Stimulated activated CD4-positive, alpha-beta T cell treated with anti-CD3 and anti-CD28 coated beads, Interleukin-15, amount 100 ng/mL, for 24 hours (primary cell): ENCODE data around the gene NRGN.

Experiments used
- DNase-seq: peaks from one replicate; pipeline ENCODE4 v3.0.0-alpha.2; 2020

Gene NRGN

DNA sequence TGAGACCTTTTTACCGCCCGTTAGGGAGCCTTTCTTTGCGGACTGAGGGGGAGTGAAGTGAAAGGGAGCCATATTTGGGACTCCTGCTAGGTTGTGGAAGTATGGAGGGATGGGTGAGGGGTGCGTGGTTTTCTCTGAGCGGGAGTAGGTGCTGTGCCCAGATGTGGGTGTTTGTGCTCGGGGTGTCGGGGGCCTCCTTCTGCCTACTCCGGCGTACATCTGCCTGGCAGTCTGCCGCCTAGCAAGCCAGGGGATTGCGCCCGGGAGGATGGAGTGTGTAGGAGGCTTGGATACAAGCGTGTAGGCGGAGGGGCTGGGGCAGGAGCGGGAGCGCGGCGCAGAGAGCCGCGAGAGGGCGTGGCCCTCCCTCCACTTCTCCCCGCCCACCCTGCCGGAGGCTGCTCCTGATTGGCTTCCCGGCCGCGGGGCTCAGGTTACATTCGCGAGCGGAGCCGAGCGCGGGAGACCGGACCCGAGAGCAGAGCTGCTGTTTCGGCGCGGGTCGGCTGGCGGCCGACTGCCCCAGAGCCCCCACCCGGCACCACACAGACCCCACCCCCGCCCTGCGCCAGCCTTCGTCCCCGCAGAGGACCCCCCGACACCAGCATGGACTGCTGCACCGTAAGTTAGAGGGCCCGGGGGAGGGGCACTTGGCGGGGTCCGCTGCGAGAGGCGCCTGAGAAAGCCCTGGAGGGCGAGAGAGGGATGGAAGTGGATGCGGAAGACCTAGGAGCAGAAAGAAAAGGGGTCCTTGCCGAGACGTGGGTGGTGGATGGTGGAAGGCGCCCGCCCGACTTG, at the start of gene NRGN:
Gene NRGN, plus strand, starts transcription at position 464 of the 798 bp plus-strand sequence. Its CDS starts 143 bp downstream, at position 607.
- peak; percentile 93 for DNase-seq

DNA sequence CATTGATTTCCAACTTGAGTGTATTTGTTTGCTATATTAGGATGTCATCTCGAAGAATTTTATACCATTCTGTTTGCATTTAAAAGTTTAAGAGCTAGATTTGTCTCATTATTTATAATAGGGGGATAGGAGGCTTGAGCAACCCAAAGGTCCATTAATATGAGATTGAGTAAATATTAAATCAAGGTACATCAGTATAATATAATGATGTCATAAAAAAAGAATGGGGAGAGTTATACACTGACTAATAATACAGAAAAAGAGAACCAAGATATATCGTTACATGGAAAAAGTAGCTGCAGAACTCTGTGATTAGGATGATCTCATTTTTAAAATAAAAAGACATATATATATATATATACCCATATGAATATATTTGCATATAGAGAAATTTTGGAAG, 46.6 kb upstream of the NRGN start:
- DNase-seq, result no peak

DNA sequence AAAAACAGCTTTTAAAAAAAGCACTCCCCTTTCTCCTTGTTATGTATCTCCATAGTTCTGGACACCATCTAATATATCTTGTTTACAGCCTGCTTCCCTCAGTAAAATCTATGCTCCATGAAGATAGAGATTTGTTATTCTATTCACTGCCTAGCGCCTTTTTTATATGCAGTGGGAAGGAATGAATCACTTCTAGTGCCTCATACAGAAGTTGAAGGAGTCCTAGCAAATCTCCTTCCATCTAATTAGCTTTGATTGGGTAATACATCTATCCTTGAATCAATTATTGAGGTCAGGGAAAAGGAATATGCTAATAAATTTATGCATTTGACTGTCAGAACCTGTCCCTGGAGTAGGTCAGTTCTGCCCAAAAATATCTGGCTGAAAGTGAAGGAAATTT, 40.2 kb upstream of the NRGN start:
- DNase-seq, result no peak

DNA sequence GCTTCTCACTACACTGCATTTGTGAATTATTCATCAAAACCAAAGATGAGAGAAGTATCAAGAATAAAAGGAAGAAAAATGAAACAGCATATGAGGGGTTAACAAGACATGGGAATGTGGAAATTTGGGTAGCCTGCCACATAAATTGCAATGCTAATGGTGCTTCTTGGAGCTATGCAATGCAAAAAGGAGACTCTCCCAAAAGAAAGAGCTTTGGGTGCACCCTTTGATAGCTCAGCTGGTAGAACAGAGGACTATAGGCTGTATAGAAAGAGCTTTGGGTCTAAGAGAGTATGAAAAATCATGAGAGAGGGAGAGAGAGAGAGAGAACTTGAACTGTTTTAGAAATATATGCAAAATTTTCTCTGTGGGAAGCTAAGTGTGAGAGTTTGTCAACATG, 39.7 kb upstream of the NRGN start:
- DNase-seq, result no peak

DNA sequence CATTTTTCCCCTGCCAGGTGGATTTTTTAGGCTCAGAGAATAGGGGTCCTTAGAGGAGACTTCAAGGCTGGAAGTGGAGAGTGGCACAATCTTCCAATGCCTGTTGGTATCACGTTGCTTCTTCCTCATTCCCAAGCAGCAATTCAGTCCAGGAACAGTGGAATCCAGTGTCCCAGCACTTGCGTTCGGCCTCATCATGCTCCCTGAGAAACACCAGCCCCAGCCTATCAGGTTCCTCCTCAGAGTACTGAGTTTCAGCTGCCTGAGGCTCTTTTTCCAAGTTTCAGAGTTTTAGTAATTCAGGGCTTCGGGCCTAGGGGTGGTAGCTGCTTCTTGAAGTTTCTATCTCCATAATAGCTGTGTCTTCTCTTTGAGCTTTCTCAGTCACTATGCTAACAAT, 31.9 kb upstream of the NRGN start:
- no peak for DNase-seq

DNA sequence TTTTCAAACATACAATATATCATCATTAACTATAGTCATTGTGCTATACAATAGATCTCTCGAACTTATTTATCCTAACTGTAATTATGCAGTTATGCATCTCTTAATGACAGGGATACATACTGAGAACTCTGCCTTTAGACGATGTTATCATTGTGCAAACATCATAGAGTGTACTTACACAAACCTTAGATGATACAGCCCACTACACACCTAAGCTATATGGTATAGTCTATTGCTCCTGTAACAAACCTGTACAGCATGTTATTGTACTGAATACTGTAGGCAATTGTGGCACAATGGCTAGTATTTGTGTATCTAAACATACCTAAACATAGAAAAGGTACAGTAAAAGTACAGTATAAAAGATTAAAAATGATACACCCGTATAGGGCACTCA, 27.4 kb upstream of the NRGN start:
- no peak for DNase-seq

DNA sequence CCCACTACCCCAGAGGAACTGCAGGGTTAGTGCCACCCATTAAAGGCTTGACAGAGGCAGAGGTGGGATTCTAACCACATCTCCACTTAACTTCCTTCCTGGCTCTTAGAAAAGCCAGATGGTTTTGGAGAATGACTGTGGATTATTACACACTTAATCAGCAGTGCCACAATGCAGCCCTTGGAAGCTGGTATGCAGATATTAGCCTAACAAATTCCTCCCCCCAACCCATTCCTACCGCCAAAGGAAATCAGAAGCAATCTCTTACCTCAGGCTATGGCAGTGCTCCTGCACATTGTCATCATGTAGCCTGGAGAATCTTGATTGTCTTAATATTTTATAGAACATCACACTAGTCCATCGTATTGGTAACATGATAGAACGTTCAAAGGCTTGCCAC, 23.2 kb upstream of the NRGN start:
- DNase-seq, result no peak

DNA sequence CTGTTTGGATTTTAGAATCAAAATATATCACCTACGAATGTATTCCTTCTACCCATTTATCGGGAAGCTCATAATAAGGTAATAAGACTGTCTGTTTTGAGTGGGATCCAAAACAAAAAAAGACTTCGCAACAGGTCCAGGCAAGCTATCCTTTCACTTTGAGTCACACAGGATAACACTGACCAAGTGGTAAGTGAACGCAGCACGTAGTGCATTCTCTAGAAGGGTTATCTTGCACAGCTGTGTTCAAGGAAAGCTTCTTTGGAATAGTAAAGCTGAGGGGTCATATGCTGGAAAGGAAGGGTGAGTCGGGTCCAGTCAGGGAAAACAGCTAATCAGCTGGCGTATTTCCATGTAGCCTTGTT, 22.3 kb upstream of the NRGN start:
- no peak for DNase-seq

DNA sequence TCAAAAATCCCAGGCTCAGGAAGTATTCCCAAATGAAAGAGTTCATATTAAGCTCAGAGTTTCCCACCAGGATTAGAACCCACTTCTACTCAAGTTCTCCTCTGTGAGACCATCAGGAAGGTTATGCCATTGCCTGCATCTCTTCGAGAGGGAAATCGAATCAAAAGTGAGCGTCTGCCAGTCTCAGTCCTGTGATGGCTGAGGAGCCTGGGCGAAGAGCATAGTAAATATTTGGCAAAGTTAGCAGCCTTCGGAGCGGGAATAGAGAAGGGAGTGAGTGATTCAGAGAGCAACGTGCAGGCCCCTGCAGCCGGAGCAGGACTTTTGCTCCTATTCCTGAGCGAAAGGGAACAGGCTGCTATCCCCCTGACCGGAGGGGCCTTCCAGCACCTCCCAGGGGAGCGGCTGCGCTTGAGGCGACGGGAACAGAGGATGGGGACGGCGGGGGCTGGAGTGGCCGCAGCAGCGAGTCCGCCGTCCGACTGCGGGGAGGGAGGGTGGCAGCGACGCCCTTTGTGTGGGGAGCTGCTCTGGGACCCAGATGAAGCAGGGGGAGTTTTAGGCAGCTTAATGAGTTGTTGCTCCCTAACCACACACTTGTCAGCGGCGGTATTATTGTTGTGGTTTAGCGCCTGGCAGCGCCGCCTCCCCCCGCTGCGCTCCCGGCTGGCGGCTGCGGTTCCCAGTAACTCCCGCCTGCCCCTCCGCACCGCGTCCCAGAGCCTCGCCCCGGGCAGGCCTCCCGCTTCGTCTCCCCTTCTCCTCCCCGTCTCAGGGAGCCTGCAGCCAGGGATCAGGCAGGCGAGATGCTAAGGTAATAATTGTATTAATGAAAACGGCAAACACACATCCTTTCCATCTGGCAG, 21.7 kb upstream of the NRGN start:
- DNase-seq, result peak; percentile 26

DNA sequence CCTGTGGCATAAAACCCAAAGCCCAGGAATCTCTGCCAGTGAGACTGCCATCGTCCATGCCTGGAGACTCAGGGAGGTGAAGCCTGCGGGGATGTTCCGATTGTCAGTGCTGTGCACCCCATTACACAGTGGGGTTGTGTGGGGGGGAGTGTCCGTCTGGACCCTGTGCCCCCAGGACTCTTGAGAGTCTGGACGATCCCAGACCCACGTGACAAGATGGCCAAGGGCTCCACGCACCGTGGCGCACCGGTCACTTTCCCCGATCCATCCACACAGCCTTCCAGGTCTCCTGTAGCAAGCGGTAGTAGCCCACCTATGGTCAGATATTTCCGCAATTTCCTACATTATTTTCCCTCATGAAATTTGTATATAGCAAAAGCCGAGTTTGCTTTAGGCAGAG, 20.9 kb upstream of the NRGN start:
- DNase-seq, result no peak

DNA sequence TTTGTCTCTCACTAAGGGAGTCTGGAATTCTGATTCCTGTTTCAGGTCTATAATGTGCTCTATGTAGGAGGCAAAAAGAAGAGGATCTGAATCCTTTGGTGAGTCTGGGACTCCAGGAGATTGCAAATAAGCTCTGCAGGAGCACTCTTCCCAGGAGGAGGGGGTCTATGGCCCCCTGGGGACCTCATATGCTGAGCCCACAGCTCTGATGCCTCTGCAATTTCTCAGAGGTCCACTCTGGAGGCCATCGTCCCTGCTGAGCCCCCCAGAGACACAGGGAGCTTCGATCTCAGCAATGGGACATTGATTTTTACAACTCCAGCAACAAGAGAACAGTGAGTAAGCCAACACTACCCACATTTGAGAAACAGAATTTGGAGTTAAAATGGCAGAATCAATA, 20.2 kb upstream of the NRGN start:
- DNase-seq, result no peak

DNA sequence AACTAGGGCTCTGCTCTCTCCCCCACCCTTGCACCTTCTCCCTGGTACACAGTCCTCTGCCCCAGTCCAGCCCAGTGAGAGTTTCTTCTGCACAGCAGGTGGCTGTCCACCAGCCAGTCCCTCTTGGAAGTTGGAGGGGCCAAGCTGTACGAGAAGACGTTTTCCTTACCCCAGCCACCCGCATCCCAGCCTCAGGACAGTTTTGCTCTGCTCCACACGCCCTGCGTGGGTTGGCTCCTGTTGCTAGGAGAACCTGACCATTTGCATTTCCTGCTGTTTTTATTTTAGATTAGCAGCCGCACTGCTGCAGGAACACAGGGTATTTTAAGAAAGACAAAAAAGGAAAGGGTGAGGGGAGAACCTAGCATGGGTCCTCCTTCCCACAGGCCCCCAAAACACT, 17.6 kb upstream of the NRGN start:
- no peak for DNase-seq

DNA sequence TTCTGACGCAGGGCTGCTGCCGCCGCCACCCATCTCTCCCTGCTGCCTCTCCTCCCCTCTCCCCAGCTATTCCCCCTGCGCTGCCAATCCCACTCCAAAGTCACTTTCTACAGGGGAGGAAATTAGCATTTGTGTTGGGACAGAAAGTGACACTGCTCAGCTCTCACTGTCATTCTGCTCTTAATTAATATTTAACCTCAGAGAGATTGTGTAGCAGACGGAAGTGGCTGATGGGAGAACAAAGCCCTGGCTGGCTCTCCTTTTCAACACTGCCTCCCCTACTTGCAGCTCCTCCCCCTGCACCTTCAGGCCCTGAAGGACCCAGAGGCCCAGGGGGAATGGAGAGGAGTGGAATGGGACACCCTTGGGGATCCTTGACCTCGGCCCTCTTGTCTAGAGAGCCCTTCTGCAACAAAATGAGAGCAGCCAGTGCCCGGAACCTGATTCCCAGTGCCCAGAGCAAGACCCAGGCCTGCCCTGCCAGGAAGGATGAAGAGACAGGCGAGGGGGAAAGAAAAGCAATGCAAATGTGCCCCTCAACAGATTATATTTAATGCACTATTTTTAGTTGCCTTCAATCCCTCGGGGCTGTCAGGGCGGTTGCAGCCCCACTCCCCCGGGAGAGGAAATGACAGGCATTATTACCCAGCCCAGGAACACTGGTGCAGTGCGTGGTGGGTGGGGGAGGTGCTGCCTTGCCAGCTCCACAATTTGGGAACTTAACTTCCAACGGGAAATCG, 14.6 kb upstream of the NRGN start:
- no peak for DNase-seq

DNA sequence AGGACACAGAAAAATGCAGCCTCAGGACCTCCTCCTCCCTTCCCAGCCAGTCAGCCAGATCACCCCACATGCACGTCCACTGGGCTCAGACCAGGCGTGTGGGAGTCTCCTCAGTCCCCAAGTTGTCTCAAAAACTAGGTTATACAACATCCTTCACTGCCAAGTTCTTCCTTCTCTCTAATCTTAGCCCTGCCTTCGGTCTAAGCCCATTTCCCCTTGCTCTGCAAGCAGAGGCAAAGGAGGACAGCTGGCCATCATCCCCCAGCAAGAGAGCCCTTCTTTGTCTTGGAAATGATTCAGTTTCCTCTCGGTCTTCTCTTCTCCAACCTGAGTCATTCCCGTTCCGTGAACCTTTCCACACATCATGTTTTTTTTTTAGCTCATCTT, 14.0 kb upstream of the NRGN start:
- DNase-seq, result no peak

DNA sequence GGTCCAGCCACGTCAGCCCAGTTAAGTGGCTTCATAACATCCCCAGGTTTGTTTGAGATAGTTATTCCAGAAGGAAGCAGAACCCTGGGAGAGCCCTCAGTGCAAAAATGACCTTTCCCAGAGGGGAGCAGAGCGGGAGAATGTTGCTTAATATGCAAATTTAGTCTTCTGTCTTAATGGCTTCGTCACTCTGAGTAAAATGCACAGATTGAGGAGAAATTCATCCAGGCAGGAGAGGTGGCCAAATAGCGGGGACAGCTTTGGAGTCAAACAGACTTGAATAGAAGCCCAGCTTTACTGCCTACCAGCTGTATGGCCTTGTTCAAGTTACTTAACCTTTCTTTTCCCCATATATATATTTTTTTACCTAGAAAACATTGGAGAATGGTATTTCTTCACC, 12.3 kb upstream of the NRGN start:
- DNase-seq, result no peak

DNA sequence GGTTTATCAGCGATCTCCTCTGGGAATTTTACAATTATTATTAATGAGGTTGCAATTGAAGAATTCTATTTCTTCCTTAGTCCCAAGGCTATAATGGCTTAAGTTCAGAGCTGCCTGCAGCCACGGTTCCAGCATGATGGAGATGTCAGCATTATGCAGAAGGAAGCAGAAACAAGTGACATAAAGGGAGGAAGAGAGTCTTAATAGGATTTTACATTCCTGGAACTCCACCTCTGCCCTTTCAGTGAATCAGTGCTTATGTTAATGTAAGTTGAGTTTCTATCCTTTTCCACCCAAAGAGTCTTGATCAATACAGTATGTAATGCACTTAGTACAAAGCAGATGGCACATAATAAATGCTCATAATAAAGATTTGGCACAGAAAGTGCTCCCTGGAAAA, 11.6 kb upstream of the NRGN start:
- no peak for DNase-seq

DNA sequence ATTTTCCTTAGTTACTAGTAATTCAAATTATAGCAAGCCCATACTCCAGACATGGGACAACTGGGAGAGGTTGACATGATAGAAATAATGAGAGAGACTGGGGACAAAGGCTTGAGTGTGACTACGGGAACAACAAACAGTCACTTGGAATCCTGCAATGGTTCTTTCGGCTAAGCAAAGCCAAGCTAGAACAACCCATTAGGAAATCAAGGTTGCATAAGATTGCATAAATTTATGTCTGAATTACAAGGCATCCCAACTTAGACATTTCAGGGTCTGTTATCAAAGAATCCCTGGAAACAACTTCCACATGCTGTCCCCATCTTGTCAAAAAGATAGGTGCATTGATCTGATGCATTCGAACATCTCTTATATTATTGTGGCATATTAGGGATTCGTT, 10.2 kb upstream of the NRGN start:
- DNase-seq, result no peak

DNA sequence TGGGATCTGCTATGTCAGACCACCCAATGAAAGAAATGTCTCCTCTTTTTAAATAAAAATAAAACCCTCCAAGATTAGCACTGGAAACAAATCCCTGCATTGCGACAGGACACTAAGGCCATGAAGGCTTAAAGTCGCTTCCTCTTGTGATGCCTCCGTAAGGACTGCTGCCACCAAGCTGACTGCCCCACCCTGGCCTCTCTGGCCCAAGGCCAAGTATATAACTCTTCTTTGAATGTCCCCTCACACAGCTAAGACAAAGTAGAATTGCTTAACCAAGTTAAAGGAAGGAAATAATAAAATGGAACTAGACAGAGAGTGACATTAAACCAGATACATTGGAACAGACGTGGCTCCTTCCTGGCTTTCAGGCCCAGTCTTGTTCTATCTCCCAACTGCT, 7.5 kb upstream of the NRGN start:
- no peak for DNase-seq

DNA sequence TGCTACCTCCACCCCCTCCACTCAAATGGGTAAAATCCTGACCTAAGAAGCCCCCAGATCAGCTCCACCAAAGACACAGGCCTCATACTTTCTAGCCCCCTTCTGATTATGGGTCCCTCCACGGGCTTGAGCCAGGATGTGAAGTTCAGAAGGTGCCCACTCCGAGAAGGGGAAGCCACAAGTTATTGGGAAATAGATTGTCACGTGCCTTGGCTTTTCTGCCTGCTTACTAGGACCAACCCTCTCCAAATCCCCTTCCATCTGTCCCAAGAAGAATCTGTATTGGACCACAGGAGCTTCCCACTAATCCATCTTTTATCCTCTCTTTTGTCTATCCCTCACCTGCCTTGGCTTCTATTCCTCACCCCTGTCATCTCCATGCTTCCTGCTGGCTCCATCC, 3.0 kb upstream of the NRGN start:
- no peak for DNase-seq

DNA sequence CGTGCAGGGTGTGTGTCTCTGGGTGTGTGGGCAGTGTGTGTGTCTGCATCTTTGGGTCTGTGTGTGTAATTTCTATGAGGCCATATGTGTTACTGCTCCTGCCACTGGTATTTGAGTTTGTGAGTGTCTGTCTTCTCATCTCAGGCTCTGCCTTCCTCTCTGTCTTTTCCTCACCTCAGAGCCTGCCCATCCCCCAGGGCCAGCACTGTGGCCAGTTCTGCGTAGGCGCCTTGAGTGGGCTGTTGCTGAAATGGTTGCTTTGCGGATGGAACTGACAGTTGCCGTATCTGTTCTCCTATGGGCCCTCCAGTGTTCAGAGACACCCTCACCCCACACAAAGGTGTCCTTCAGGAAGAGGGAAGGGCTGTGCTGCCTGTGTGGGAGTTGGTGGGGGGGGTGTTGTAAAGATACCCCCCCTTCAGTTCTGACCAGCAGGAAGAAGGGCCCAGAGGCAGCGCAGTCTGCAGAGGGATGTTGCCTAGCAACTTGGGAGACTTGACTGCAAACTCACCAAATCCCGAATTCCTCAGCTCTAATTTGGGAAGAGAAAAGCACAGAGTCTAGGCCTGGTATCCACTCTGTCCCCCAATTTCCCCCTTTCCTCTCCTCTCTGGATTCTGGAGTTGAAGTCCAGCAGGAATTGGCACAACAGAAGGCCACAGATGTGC, 2.0 kb upstream of the NRGN start:
- DNase-seq, result no peak

DNA sequence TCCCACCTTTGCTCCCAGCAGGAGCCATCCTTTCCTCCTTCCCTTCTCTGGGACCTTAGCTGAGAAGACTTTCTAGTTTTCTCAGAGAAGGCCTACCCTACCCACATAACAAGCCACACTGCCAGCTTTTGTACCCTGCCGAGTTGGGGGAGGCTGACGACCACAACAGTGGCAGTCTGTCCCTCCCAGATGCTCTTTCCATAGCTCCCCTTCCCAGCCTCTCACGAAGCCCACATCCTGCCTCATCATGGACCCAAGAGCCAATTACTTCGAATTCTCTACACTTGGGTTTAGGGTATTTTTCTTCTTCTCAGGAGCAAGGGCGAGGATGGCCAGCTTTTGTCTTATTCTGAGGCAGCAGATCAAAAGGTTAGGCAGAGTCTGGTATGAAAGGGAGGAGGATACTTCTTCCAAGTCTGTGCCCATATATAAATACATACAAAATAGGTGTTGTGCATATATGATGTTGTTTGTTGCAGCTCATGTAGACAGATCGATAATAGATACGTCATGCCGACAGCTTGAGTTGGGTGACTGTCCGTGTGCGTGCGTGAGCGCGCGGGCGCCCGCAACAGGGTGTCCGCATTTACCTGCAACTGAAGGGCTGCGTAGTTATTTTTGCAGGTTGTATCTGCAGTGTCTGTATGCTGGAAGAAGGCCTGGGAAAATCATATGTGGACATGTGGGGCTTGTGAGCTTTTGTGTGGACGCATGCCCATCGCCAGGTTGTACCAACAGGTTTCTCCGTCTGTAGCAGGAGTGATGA, 846 bp upstream of the NRGN start:
- DNase-seq, result no peak

DNA sequence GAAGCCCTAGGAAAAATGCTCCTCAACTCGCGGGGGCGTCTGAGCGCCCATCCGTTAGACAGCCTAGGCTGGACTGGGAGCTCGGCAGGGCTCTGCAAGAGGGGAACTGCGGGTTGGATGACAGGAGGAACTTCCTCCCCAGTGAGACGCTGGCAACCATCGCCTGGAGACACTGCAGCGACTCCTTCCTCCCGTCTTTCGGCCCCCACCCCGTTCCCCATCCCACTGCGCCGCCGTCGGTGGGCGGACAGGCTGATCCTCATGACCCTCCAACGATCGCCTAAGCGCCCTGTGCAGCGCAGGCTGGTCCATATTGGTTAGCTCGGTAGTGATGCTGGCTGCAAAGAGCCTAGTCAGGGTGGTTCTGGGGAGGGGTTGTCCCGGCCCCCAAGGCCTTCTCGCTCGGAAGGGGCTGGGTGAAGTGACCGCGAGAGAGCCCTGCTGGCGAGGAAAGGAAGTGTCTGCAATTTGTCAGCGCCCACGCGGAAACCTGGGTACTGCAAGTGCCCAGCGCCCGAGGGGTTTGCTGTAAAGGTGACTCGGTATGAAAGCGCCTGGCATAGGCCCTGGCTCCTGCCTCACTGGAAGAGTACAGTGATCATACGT, 638 bp downstream of the NRGN start:
- peak; percentile 78 for DNase-seq
